ENCODE measurements around the gene KRT9. TPM values are rescaled to one million over a fixed set of nuclear protein-coding genes. Genes with fewer than 3 reads are reported as not detected.
"Not testable (repeated sequence)": the region's sequence is repeated elsewhere in the genome, so short reads cannot be mapped to it uniquely, and the experiment has no call there.

Gene KRT9
- polyA plus RNA-seq, 2 donors = 0.12 to 0.24 TPM

DNA sequence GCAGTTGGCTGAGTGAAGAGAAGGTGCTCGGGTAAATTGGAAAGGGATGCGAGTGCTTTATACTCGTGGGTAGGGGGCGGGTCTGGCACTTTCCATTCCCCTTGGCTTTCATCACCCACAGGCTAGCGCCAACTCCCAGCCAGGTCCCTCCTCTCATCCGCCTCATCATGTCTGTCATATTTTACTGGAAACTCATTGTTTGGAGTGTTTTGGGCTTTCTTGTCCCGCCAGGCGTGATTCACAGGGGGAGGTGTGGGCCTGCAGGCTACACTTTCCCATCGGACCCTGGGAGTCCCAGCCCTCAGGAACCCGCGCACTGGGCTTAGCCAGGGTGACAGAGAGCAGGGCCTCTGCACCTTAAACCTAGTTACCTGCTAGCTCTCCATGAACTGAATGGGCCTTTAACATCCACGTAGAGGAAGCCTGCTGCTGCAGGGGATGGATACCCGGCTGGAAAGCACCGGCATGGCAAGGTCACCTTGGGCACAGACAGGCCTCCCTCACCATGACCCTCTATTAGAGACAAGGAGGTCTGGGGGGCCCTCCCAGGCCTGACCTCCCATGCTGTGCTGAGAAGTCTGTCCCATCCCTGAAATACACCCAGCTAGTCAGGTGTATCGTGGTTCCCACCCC is 15.1 kb upstream of the KRT9 start, which contains the start of gene KRT14:
TSS of gene KRT14 (minus strand) at position 33 of the 633 bp plus-strand sequence. CDS start 61 bp downstream, outside the sequence.
- peaks cover 0 to 7% of the 10 kb centered on the region in 2 donors for H3K4me1 ChIP-seq (ENCODE audit: control insufficient read depth in 2 of 2, insufficient read depth in 2 of 2, low read length in 1 of 2)
- H3K27me3 ChIP-seq (ENCODE audit: control insufficient read depth in 1 of 2, insufficient read depth in 2 of 2, low read length in 2 of 2) = no peaks in the 10 kb centered on the region
- no peaks in the 10 kb centered on the region for H3K9me3 ChIP-seq (ENCODE audit: control insufficient read depth in 2 of 2, insufficient read depth in 1 of 2, low read depth in 1 of 2, low read length in 1 of 2)
- 52 to 57% methylated on average over 15 of the region's 15 CpGs for WGBS, 2 donors
- no peaks in the 10 kb centered on the region for H3K36me3 ChIP-seq (ENCODE audit: control insufficient read depth in 2 of 2, insufficient read depth in 2 of 2, low read length in 1 of 2)
- H3K4me3 ChIP-seq (ENCODE audit: low read depth in 1 of 2, low read length in 2 of 2) = peak within 1 kb of the TSS; percentile 31 to 47
- peak within 1 kb of the TSS; percentile 36 to 72 for H3K27ac ChIP-seq (ENCODE audit: low read depth in 2 of 2, low read length in 1 of 2)

DNA sequence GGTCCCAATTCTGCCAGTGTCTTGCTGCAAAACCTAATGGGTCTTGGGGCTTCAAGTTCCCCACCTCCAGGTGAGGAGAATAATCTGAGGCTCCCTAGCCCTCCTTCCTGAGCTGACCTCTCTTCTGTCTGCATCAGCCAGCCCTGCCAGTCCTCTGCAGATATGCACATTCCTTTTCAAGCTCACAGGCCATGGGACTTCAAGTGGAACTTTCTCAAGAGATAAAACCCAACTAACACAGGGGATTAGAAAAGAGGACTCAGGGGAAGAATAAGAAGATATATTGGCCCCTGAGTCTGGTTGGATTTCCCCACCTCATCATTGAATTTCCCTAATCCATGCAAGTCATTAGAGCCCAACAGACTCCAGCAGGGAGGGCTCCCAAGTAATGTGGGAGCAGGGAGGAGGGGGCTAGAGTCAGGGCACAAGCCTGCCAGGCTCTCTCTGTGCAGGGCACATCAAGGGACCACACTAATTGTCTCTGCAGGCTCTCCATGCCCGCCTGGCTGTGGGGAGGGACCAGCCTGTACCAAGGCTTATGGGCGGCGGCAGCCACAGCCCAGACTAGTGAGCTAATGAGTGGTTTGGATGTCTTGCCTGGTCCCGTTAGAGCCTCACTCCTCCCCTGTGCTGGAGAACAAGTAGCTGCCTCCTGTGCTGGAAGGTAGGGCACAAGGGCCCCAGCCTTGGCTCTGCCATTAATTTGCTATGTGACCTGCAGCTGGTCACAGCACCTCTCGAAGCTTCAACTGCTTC is 13.6 kb upstream of the KRT9 start:
- H3K4me1 ChIP-seq (ENCODE audit: control insufficient read depth in 2 of 2, insufficient read depth in 2 of 2, low read length in 1 of 2) = peaks cover 0 to 7% of the 10 kb centered on the region in 2 donors
- H3K4me3 ChIP-seq (ENCODE audit: low read depth in 1 of 2, low read length in 2 of 2) = peak overlapping the region; percentile 31 to 47
- no peaks in the 10 kb centered on the region for H3K27me3 ChIP-seq (ENCODE audit: control insufficient read depth in 1 of 2, insufficient read depth in 2 of 2, low read length in 2 of 2)
- WGBS, 2 donors = 39 to 49% methylated on average over 5 of the region's 5 CpGs
- no peaks in the 10 kb centered on the region for H3K9me3 ChIP-seq (ENCODE audit: control insufficient read depth in 2 of 2, insufficient read depth in 1 of 2, low read depth in 1 of 2, low read length in 1 of 2)
- H3K36me3 ChIP-seq (ENCODE audit: control insufficient read depth in 2 of 2, insufficient read depth in 2 of 2, low read length in 1 of 2) = no peaks in the 10 kb centered on the region
- peak overlapping the region in 1 of 2 donors; percentile 71 for H3K27ac ChIP-seq (ENCODE audit: low read depth in 2 of 2, low read length in 1 of 2)

GRCh38 chr17:41584331-41584927 is 12.6 kb upstream of the KRT9 start:
- H3K9me3 ChIP-seq (ENCODE audit: control insufficient read depth in 2 of 2, insufficient read depth in 1 of 2, low read depth in 1 of 2, low read length in 1 of 2); H3K36me3 ChIP-seq (ENCODE audit: control insufficient read depth in 2 of 2, insufficient read depth in 2 of 2, low read length in 1 of 2); H3K27me3 ChIP-seq (ENCODE audit: control insufficient read depth in 1 of 2, insufficient read depth in 2 of 2, low read length in 2 of 2): not testable (repeated sequence)
- Histone ChIP-seq H3K4me1 (ENCODE audit: control insufficient read depth in 2 of 2, insufficient read depth in 2 of 2, low read length in 1 of 2) (peaks cover 0 to 13% of the 10 kb centered on the region in 2 donors), H3K27ac (ENCODE audit: low read depth in 2 of 2, low read length in 1 of 2) (peak overlapping the region; percentile 25 to 71), H3K4me3 (ENCODE audit: low read depth in 1 of 2, low read length in 2 of 2) (peak overlapping the region; percentile 24 to 47)
- WGBS, 2 donors = 50 to 64% methylated on average over 8 of the region's 8 CpGs

GRCh38 chr17:41583137-41584127 is 11.6 kb upstream of the KRT9 start:
- H3K4me3 ChIP-seq (ENCODE audit: low read depth in 1 of 2, low read length in 2 of 2) = peak overlapping the region; percentile 9 to 29
- H3K9me3 ChIP-seq (ENCODE audit: control insufficient read depth in 2 of 2, insufficient read depth in 1 of 2, low read depth in 1 of 2, low read length in 1 of 2) = no peaks in the 10 kb centered on the region
- no peaks in the 10 kb centered on the region for H3K27me3 ChIP-seq (ENCODE audit: control insufficient read depth in 1 of 2, insufficient read depth in 2 of 2, low read length in 2 of 2)
- peak overlapping the region; percentile 37 to 49 for H3K27ac ChIP-seq (ENCODE audit: low read depth in 2 of 2, low read length in 1 of 2)
- H3K4me1 ChIP-seq (ENCODE audit: control insufficient read depth in 2 of 2, insufficient read depth in 2 of 2, low read length in 1 of 2) = peaks cover 0 to 14% of the 10 kb centered on the region in 2 donors
- H3K36me3 ChIP-seq (ENCODE audit: control insufficient read depth in 2 of 2, insufficient read depth in 2 of 2, low read length in 1 of 2) = no peaks in the 10 kb centered on the region
- WGBS, 2 donors = 45 to 46% methylated on average over 33 of the region's 33 CpGs

DNA sequence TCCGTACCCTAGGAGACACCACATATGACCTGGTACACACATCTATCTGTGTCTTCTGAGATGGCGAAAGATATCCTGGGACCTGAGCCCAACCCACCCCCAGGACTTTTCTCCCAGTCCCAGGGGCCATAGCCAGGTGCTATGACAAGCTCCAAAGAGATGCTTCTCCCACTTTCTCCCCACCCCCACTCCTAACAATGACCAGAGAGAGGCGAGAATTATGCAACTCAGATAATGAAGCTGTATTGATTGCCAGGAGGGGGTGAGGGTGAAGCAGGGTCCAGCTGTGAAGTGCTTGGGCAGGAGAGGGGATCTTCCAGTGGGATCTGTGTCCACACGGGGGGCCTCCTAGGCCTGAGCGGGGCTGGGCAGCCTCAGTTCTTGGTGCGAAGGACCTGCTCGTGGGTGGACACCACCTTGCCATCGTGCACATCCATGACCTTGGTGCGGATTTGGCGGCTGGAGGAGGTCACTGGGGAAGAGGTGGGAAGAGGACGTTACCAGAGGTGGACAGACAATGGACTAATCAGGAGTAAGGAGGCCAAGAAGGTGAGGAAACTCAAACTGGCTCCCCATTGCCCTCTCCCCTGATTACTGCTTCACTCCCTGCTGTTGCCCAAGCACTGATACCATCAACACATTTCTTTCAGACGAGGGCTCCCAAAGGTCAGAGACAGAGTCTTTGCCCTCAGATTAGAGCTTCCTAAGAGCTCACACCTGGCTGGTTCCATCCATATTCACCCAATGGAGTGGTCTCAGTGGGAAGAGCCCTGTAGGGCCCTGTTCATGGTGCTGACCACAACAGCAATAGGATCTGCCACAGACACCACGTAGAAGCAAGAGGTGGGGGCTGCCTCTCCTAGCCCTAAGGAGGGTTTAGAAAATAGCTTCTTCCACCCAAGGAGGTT is 10.5 kb upstream of the KRT9 start:
- not testable (repeated sequence) for H3K36me3 ChIP-seq (ENCODE audit: control insufficient read depth in 2 of 2, insufficient read depth in 2 of 2, low read length in 1 of 2); H3K27me3 ChIP-seq (ENCODE audit: control insufficient read depth in 1 of 2, insufficient read depth in 2 of 2, low read length in 2 of 2); H3K9me3 ChIP-seq (ENCODE audit: control insufficient read depth in 2 of 2, insufficient read depth in 1 of 2, low read depth in 1 of 2, low read length in 1 of 2); H3K4me3 ChIP-seq (ENCODE audit: low read depth in 1 of 2, low read length in 2 of 2)
- Histone ChIP-seq H3K4me1 (ENCODE audit: control insufficient read depth in 2 of 2, insufficient read depth in 2 of 2, low read length in 1 of 2) (peaks cover 0 to 11% of the 10 kb centered on the region in 2 donors), H3K27ac (ENCODE audit: low read depth in 2 of 2, low read length in 1 of 2) (peak overlapping the region; percentile 13 to 49)
- 65 to 76% methylated on average over 11 to 13 of the region's 13 CpGs for whole genome bisulfite sequencing, 2 donors

- H3K4me1 ChIP-seq (ENCODE audit: control insufficient read depth in 2 of 2, insufficient read depth in 2 of 2, low read length in 1 of 2) = peaks cover 0 to 15% of the 10 kb centered on the region in 2 donors
- no peaks in the 10 kb centered on the region for H3K9me3 ChIP-seq (ENCODE audit: control insufficient read depth in 2 of 2, insufficient read depth in 1 of 2, low read depth in 1 of 2, low read length in 1 of 2)
- H3K36me3 ChIP-seq (ENCODE audit: control insufficient read depth in 2 of 2, insufficient read depth in 2 of 2, low read length in 1 of 2) = no peaks in the 10 kb centered on the region
- H3K27me3 ChIP-seq (ENCODE audit: control insufficient read depth in 1 of 2, insufficient read depth in 2 of 2, low read length in 2 of 2) = no peaks in the 10 kb centered on the region
- WGBS, 2 donors = 64 to 81% methylated on average over 4 of the region's 4 CpGs
- H3K27ac ChIP-seq (ENCODE audit: low read depth in 2 of 2, low read length in 1 of 2) = peak overlapping the region; percentile 58 to 74
- no peak overlapping the region for H3K4me3 ChIP-seq (ENCODE audit: low read depth in 1 of 2, low read length in 2 of 2)
Measured at GRCh38 chr17:41581366-41582060, 9.7 kb upstream of the KRT9 start.

- H3K27ac ChIP-seq (ENCODE audit: low read depth in 2 of 2, low read length in 1 of 2) = peak overlapping the region; percentile 58 to 85
- WGBS, 2 donors = 33 to 50% methylated on average over 1 of the region's 1 CpG
Measured at GRCh38 chr17:41580687-41581365, 9.0 kb upstream of the KRT9 start.

DNA sequence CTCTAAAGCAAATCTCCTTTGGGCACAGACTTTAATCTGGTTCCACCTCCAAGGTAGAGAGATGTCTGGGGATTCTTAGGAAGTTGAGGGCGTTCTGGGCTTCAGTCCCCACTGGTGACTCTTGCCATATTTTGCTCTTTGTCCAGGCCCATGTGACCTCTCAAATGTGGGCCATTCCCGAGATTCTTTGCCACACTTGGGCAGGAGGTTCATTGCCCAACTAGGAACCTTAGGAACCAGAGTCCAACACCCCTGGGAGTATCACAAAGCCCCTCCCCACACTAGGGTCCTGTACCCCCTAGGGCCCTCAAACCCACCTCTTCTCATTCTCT is 8.4 kb upstream of the KRT9 start:
- Histone ChIP-seq H3K36me3 (ENCODE audit: control insufficient read depth in 2 of 2, insufficient read depth in 2 of 2, low read length in 1 of 2) (no peaks in the 10 kb centered on the region), H3K4me1 (ENCODE audit: control insufficient read depth in 2 of 2, insufficient read depth in 2 of 2, low read length in 1 of 2) (peaks cover 0 to 18% of the 10 kb centered on the region in 2 donors), H3K9me3 (ENCODE audit: control insufficient read depth in 2 of 2, insufficient read depth in 1 of 2, low read depth in 1 of 2, low read length in 1 of 2) (no peaks in the 10 kb centered on the region), H3K4me3 (ENCODE audit: low read depth in 1 of 2, low read length in 2 of 2) (no peak overlapping the region), H3K27ac (ENCODE audit: low read depth in 2 of 2, low read length in 1 of 2) (peak overlapping the region; percentile 43 to 85), H3K27me3 (ENCODE audit: control insufficient read depth in 1 of 2, insufficient read depth in 2 of 2, low read length in 2 of 2) (no peaks in the 10 kb centered on the region)
- WGBS, 2 donors = 52 to 54% methylated on average over 2 of the region's 2 CpGs

More at GRCh38 chr17:41580687-41581365, 9.0 kb upstream of the KRT9 start:
- Histone ChIP-seq H3K36me3 (ENCODE audit: control insufficient read depth in 2 of 2, insufficient read depth in 2 of 2, low read length in 1 of 2) (no peaks in the 10 kb centered on the region), H3K4me3 (ENCODE audit: low read depth in 1 of 2, low read length in 2 of 2) (no peak overlapping the region), H3K27me3 (ENCODE audit: control insufficient read depth in 1 of 2, insufficient read depth in 2 of 2, low read length in 2 of 2) (no peaks in the 10 kb centered on the region), H3K9me3 (ENCODE audit: control insufficient read depth in 2 of 2, insufficient read depth in 1 of 2, low read depth in 1 of 2, low read length in 1 of 2) (no peaks in the 10 kb centered on the region), H3K4me1 (ENCODE audit: control insufficient read depth in 2 of 2, insufficient read depth in 2 of 2, low read length in 1 of 2) (peaks cover 0 to 18% of the 10 kb centered on the region in 2 donors)
